MM.1S (cell line): Measurements from ENCODE around the gene SMOC2.

Source experiments
- CTCF ChIP-seq: fragments of 300-600 bp; sonication (generic); IDR thresholded peaks from 2 replicates; pipeline ENCODE4 v1.5.1; 2016; ENCODE audit warnings: antibody characterized with exemption, low read length, mixed read lengths
- EZH2 ChIP-seq: fragments of 300-600 bp; sonication (generic); optimal IDR thresholded peaks from 2 replicates; pipeline ENCODE3; 2017; ENCODE audit warnings: low read depth, mild to moderate bottlenecking, antibody characterized with exemption, low read length, mixed read lengths

- no peak for TF ChIP-seq CTCF
- no peak for TF ChIP-seq EZH2
Observed at GRCh38 chr6:168496139-168496996, 55.4 kb downstream of the SMOC2 start.
